ENCODE data around the gene ACBD3. TPM values are rescaled to one million over a fixed set of nuclear protein-coding genes. Genes with fewer than 3 reads are reported as not detected.

The ACBD3 gene
- total and polyA plus RNA-seq, 2 of the 8 experiments (the other 6 are each of a cell fraction or from before 2014, with no cell fraction given): 8.4 to 29.4 TPM

DNA sequence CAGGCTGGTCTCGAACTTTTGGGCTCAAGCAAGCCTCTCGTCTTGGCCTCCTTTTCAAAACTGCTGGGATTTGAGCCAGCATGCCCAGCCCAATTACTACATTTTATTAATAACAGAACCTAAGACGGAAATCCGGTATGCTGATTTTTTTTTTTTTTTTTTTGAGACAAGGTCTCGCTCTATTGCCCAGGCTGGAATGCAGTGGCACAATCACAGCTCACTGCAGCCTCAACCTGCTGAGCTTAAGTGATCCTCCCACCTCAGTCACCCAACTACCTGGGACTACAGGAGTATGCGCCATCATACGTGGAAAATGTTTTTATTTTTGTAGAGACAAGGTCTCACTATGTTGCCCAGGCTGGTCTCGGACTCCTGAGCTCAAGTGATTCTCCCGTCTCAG, 20.2 kb downstream of the ACBD3 start (continued):
- TF ChIP-seq, protein P1, sequence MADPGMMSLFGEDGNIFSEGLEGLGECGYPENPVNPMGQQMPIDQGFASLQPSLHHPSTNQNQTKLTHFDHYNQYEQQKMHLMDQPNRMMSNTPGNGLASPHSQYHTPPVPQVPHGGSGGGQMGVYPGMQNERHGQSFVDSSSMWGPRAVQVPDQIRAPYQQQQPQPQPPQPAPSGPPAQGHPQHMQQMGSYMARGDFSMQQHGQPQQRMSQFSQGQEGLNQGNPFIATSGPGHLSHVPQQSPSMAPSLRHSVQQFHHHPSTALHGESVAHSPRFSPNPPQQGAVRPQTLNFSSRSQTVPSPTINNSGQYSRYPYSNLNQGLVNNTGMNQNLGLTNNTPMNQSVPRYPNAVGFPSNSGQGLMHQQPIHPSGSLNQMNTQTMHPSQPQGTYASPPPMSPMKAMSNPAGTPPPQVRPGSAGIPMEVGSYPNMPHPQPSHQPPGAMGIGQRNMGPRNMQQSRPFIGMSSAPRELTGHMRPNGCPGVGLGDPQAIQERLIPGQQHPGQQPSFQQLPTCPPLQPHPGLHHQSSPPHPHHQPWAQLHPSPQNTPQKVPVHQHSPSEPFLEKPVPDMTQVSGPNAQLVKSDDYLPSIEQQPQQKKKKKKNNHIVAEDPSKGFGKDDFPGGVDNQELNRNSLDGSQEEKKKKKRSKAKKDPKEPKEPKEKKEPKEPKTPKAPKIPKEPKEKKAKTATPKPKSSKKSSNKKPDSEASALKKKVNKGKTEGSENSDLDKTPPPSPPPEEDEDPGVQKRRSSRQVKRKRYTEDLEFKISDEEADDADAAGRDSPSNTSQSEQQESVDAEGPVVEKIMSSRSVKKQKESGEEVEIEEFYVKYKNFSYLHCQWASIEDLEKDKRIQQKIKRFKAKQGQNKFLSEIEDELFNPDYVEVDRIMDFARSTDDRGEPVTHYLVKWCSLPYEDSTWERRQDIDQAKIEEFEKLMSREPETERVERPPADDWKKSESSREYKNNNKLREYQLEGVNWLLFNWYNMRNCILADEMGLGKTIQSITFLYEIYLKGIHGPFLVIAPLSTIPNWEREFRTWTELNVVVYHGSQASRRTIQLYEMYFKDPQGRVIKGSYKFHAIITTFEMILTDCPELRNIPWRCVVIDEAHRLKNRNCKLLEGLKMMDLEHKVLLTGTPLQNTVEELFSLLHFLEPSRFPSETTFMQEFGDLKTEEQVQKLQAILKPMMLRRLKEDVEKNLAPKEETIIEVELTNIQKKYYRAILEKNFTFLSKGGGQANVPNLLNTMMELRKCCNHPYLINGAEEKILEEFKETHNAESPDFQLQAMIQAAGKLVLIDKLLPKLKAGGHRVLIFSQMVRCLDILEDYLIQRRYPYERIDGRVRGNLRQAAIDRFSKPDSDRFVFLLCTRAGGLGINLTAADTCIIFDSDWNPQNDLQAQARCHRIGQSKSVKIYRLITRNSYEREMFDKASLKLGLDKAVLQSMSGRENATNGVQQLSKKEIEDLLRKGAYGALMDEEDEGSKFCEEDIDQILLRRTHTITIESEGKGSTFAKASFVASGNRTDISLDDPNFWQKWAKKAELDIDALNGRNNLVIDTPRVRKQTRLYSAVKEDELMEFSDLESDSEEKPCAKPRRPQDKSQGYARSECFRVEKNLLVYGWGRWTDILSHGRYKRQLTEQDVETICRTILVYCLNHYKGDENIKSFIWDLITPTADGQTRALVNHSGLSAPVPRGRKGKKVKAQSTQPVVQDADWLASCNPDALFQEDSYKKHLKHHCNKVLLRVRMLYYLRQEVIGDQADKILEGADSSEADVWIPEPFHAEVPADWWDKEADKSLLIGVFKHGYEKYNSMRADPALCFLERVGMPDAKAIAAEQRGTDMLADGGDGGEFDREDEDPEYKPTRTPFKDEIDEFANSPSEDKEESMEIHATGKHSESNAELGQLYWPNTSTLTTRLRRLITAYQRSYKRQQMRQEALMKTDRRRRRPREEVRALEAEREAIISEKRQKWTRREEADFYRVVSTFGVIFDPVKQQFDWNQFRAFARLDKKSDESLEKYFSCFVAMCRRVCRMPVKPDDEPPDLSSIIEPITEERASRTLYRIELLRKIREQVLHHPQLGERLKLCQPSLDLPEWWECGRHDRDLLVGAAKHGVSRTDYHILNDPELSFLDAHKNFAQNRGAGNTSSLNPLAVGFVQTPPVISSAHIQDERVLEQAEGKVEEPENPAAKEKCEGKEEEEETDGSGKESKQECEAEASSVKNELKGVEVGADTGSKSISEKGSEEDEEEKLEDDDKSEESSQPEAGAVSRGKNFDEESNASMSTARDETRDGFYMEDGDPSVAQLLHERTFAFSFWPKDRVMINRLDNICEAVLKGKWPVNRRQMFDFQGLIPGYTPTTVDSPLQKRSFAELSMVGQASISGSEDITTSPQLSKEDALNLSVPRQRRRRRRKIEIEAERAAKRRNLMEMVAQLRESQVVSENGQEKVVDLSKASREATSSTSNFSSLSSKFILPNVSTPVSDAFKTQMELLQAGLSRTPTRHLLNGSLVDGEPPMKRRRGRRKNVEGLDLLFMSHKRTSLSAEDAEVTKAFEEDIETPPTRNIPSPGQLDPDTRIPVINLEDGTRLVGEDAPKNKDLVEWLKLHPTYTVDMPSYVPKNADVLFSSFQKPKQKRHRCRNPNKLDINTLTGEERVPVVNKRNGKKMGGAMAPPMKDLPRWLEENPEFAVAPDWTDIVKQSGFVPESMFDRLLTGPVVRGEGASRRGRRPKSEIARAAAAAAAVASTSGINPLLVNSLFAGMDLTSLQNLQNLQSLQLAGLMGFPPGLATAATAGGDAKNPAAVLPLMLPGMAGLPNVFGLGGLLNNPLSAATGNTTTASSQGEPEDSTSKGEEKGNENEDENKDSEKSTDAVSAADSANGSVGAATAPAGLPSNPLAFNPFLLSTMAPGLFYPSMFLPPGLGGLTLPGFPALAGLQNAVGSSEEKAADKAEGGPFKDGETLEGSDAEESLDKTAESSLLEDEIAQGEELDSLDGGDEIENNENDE (IDR thresholded peaks at IDR 0.05; ENCODE audit: insufficient replicate concordance, low read length): no peak
- no peak for TF ChIP-seq RXRA (IDR thresholded peaks at IDR 0.05; ENCODE audit: insufficient read depth, low read depth, low read length)
- no peak for TF ChIP-seq CTBP2 (IDR thresholded peaks at IDR 0.05; ENCODE audit: borderline replicate concordance, insufficient read depth, insufficient read length, low read length)
- no peak for TF ChIP-seq BCL11A (IDR thresholded peaks at IDR 0.05; ENCODE audit: low read depth in 2 of 2, low read length in 2 of 2)
- TF ChIP-seq TEAD4 (IDR thresholded peaks at IDR 0.05; ENCODE audit: low read depth, low read length): no peak
- no peak for TF ChIP-seq SP2 (IDR thresholded peaks at IDR 0.05; ENCODE audit: low read length)
- no peak for TF ChIP-seq HDAC6 (IDR thresholded peaks at IDR 0.05; ENCODE audit: low read depth, low read length)
- TF ChIP-seq POLR2AphosphoS5 (IDR thresholded peaks at IDR 0.05; ENCODE audit: low read depth, low read length): no peak
- TF ChIP-seq NRF1 (IDR thresholded peaks at IDR 0.05; ENCODE audit: low read depth, low read length): no peak
- no peak for TF ChIP-seq POU5F1 (IDR thresholded peaks at IDR 0.05; ENCODE audit: low read depth, low read length)
- TF ChIP-seq GTF2F1 (IDR thresholded peaks at IDR 0.05; ENCODE audit: borderline replicate concordance, low read depth, low read length): no peak
- no peak for TF ChIP-seq GABPA (IDR thresholded peaks at IDR 0.05; ENCODE audit: borderline replicate concordance, insufficient read depth, low read length)
